Lower leg skin (tissue), 4 donors: Measurements from ENCODE around the gene TXLNB. TPM values are rescaled to one million over a fixed set of nuclear protein-coding genes. Genes with fewer than 3 reads are reported as not detected.
"Not testable (repeated sequence)": the region's sequence is repeated elsewhere in the genome, so short reads cannot be mapped to it uniquely, and the experiment has no call there.

Source experiments
- DNase-seq, 2 donors: peaks; one replicate each; pipeline ENCODE4 v3.0.0-alpha.2; 2019; ENCODE audit warnings: low spot score in 2 of 2
- H3K4me3 ChIP-seq: fragments of 200-600 bp; sonication (generic); 2 replicates; pipeline ENCODE4 v1.5.1; 2017; ENCODE audit warnings: mild to moderate bottlenecking, low read depth; ENCODE audit not compliant: poor library complexity, severe bottlenecking
- CTCF ChIP-seq, 3 donors: fragments of 450-650 bp; IDR thresholded peaks; one replicate each; pipeline ENCODE4 v1.5.1; 2016; ENCODE audit warnings: antibody characterized with exemption in 3 of 3, mild to moderate bottlenecking in 3 of 3, moderate library complexity in 2 of 3
- POLR2A ChIP-seq, 2 donors: fragments of 450-650 bp; IDR thresholded peaks; one replicate each; pipeline ENCODE4 v1.6.1; 2016 to 2017; ENCODE audit warnings: antibody characterized with exemption in 2 of 2, mild to moderate bottlenecking in 1 of 2, moderate library complexity in 1 of 2
- WGBS, 2 donors: methylation state at CpG; one replicate each; pipeline ENCODE4 v1.1.5; 2018; 5-methylcytosine and 5-hydroxymethylcytosine counted together
- intact Hi-C: fragments of 100-400 bp; cut with DNase I; formaldehyde crosslinking; loops from one replicate; pipeline ENCODE4 v1.15.0; 2023; ENCODE audit warnings: low total_unique reads
- total RNA-seq, 4 donors: library from RNA; depleted of rRNA; stranded (reverse); fragments of >200 nt; gene quantifications; one replicate each; pipeline ENCODE4 v1.1.0, GENCODE V29; 2016

The TXLNB gene
- total RNA-seq, 4 donors from 2014 or later: 0.27 to 0.29 TPM; not detected in 2

- intact Hi-C loops: no loop called here
- WGBS, 2 donors: 95 to 97% methylated on average over 8 of the region's 8 CpGs
- no peak for TF ChIP-seq CTCF (IDR thresholded peaks at IDR 0.05)
- no peak for TF ChIP-seq POLR2A (IDR thresholded peaks at IDR 0.05)
- DNase-seq: no peak
- no peak overlapping the region for H3K4me3 ChIP-seq
Measured at GRCh38 chr6:139288496-139289040, 3.2 kb downstream of the TXLNB start.

DNA sequence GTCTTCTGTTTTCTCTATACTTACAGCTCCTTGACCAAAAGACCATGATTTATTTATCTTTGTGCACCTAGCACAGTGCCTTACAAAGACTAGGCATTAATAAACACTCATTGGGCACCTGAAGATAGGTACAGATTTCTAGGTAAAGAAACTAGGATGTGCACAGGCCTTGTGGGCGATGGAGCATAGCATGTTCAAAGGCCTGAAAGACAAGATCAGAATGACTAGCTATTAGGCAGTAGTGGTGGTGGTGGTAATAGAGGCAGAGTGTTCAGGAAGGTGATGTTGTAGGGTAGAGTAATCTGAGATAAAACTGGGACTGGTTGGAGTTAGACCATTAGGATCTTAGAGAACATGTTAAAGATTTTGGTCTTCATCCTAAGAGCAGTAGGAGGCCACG is 3.9 kb downstream of the TXLNB start:
- no peak overlapping the region for H3K4me3 ChIP-seq
- no peak for DNase-seq
- WGBS, 2 donors: 97 to 99% methylated on average over 2 of the region's 2 CpGs
- no peak for TF ChIP-seq CTCF (IDR thresholded peaks at IDR 0.05)
- TF ChIP-seq POLR2A (IDR thresholded peaks at IDR 0.05): no peak
- intact Hi-C loops: no loop called here

GRCh38 chr6:139286438-139286837 is 5.4 kb downstream of the TXLNB start:
- intact Hi-C loops, H3K4me3 ChIP-seq, DNase-seq: not testable (repeated sequence)
- WGBS, 2 donors: 92 to 98% methylated on average over 10 of the region's 10 CpGs

DNA sequence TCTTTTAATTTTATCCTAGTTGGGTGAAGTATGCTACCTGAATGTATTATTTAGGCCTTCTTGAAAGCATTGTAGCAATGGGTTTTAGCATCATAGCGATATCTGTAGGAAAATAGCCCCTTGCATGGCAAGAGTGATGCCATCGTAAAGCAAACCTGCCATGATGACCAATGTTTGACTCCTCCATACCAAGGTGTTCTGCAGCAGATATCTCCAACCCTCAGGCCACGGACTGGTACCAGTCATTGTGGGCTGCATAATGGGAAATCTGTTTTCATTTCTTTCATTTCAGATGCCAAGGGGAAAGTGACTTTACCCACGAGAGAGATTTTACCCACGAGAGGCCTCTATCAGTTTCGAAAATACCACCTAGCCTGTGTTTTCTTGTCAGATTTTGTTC is 6.2 kb downstream of the TXLNB start:
- 91 to 92% methylated on average over 6 of the region's 6 CpGs for WGBS, 2 donors
- TF ChIP-seq CTCF (IDR thresholded peaks at IDR 0.05): no peak
- TF ChIP-seq POLR2A (IDR thresholded peaks at IDR 0.05): no peak
- intact Hi-C loops: no loop called here
- no peak overlapping the region for H3K4me3 ChIP-seq
- no peak for DNase-seq

DNA sequence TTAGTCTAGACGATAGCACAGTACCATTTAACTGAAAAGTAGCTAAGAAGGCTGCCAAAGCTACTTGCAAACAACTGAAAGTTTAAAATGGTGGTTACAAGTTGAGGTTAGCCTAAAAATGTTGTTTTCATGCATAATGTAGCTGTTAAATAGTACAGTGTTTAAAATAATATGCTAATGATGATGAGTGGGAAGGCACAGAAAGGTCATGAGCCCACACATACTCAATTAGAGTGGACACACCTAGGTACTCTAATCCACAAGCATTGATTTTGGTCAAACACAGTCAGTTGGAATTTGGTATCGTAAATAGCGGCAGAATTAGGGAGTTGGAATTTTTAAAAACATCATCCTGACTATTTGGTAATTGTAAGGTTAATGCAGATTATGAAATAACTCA is 7.0 kb downstream of the TXLNB start:
- intact Hi-C loops: no loop called here
- H3K4me3 ChIP-seq: no peak overlapping the region
- no peak for DNase-seq
- 88 to 93% methylated on average over 3 of the region's 3 CpGs for WGBS, 2 donors
- no peak for TF ChIP-seq CTCF (IDR thresholded peaks at IDR 0.05)
- TF ChIP-seq POLR2A (IDR thresholded peaks at IDR 0.05): no peak

DNA sequence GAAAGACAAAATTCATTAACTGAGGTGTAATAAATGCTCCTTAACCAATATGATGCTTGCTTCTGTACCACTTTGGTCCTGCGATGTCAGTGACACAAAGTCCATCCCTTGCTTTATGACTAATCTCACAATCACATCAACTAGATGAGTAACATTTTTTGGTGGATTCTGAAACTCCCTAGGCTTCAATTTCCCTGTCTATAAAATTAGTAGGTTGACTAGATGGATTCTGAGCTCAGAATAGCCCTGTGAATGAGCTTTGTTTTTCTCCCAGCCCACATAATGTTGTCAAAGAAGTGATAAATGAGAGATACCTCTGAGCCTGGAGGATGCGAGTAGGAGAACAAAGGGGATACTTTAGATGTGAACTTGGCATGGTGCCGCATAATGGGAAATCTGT is 9.1 kb downstream of the TXLNB start:
- 79 to 81% methylated on average over 3 of the region's 3 CpGs for WGBS, 2 donors
- H3K4me3 ChIP-seq: no peak overlapping the region
- no peak for TF ChIP-seq CTCF (IDR thresholded peaks at IDR 0.05)
- intact Hi-C loops: no loop called here
- no peak for DNase-seq
